Measurements from ENCODE around the gene DAAM2.

DNA sequence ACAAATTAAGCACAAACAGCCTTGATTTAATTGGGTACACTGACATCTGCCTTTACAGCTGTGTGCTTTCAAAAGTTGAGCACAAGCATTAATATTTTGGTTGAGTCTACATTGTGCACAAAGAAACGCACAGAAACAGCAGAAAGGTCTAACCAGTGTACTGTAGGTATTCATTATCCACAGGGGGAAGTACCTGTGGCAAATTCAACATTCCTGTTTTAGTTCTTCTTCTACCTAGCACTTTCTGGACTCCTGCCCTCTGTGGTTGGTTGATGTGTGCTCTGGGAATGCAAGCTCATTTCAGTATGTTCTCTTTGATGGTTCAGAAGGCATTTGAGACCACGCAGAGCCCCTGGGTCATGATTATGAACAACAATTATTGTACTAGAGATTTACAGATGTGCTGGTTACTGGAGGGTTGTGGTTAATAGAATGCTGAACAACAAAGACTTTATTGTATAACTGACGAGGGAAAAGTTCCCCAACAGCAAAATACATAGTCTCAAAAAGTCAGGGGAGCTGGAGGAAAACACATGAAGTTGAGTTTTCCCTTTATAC lies 26.6 kb upstream of the DAAM2 start:
- no peak for TF ChIP-seq GATA3 (IDR thresholded peaks at IDR 0.05; ENCODE audit: low read depth, low read length)
- no peak for TF ChIP-seq GATA2 (IDR thresholded peaks at IDR 0.05; ENCODE audit: low read depth, low read length)

Data from SH-SY5Y (cell line).